ENCODE data around the gene WSCD1.
A peak's percentile ranks its signal among the peaks of the same experiment; 100 is the strongest.

The WSCD1 gene

GRCh38 chr17:6108382-6108781, 38.2 kb downstream of the WSCD1 start:
- no peak for DNase-seq (ENCODE audit: low read depth)
- no peak overlapping the region for H3K4me3 ChIP-seq (ENCODE audit: low read depth, low read length)
- no peak for TF ChIP-seq CTCF (IDR thresholded peaks at IDR 0.05; ENCODE audit: insufficient read depth, low read depth, low read length, missing control alignments)

GRCh38 chr17:6108987-6109386, 38.8 kb downstream of the WSCD1 start:
- no peak for TF ChIP-seq CTCF (IDR thresholded peaks at IDR 0.05; ENCODE audit: insufficient read depth, low read depth, low read length, missing control alignments)
- no peak for DNase-seq (ENCODE audit: low read depth)
- H3K4me3 ChIP-seq (ENCODE audit: low read depth, low read length), result no peak overlapping the region

GRCh38 chr17:6109536-6109935, 39.4 kb downstream of the WSCD1 start:
- DNase-seq (ENCODE audit: low read depth), result no peak
- TF ChIP-seq CTCF (IDR thresholded peaks at IDR 0.05; ENCODE audit: insufficient read depth, low read depth, low read length, missing control alignments), result no peak
- H3K4me3 ChIP-seq (ENCODE audit: low read depth, low read length), result no peak overlapping the region

- DNase-seq (ENCODE audit: low read depth), result peak; percentile 47
- no peak overlapping the region for H3K4me3 ChIP-seq (ENCODE audit: low read depth, low read length)
- no peak for TF ChIP-seq CTCF (IDR thresholded peaks at IDR 0.05; ENCODE audit: insufficient read depth, low read depth, low read length, missing control alignments)
These were observed 39.9 kb downstream of the WSCD1 start for GRCh38 chr17:6110088-6110487.

- no peak for TF ChIP-seq CTCF (IDR thresholded peaks at IDR 0.05; ENCODE audit: insufficient read depth, low read depth, low read length, missing control alignments)
- peak; percentile 49 for DNase-seq (ENCODE audit: low read depth)
- no peak overlapping the region for H3K4me3 ChIP-seq (ENCODE audit: low read depth, low read length)
These were observed 40.4 kb downstream of the WSCD1 start for GRCh38 chr17:6110592-6110991.

GRCh38 chr17:6120351-6120750, 50.2 kb downstream of the WSCD1 start:
- TF ChIP-seq CTCF (IDR thresholded peaks at IDR 0.05; ENCODE audit: insufficient read depth, low read depth, low read length, missing control alignments), result no peak
- H3K4me3 ChIP-seq (ENCODE audit: low read depth, low read length), result no peak overlapping the region
- DNase-seq (ENCODE audit: low read depth), result no peak

GRCh38 chr17:6124856-6125255, 54.7 kb downstream of the WSCD1 start:
- H3K4me3 ChIP-seq (ENCODE audit: low read depth, low read length), result no peak overlapping the region
- DNase-seq (ENCODE audit: low read depth), result no peak
- TF ChIP-seq CTCF (IDR thresholded peaks at IDR 0.05; ENCODE audit: insufficient read depth, low read depth, low read length, missing control alignments), result no peak
